DMS53 treated with DMSO at 0.1 percent for 48 hours (cell line): ENCODE data around the gene ZNF223.

Experiments
- DNase-seq: peaks from one replicate; lab custom pipeline; 2025; ENCODE audit not compliant: unreplicated experiment; lab: John Stamatoyannopoulos, UW

Gene ZNF223

DNA sequence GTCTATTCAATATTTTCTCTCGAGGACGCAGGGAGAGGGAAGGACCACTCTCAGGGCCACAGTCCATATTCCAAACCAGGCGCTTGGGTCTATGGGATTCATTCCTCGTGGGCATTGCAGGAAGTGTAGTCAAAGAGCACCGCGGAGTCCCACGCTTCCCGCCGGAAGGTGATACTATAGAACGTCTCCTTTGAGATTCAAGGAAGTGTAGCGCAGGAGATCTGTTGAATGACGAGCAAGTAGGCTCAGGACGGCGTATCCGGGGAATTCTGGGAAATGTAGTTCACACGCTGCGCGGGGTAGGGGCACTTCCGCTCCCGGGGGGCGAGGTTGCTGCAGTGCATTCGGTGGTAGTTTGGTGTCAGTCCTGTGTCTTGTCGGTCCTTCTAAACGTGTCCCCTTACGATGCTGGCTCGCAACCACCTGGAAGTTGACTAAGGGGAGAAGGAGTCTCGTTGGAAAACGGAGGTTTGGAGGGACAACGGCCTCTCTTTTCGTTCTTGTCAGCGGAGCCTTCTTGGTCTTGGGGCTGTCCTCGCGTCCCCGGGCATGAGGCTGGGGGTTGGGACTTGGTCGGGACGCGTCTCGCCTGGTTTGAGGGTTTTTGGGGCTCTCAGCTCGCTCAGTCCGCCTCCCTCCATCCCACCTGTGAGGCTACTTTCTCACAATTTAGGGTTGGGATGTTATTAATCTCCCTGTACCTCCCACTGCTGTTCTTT, 20.1 kb downstream of the ZNF223 start, which contains the start of gene ZNF284:
Gene ZNF284, plus strand, starts transcription at position 336 of the 719 bp plus-strand sequence. CDS start 4,231 bp downstream, outside the sequence.
- peak; percentile 84 for DNase-seq

DNA sequence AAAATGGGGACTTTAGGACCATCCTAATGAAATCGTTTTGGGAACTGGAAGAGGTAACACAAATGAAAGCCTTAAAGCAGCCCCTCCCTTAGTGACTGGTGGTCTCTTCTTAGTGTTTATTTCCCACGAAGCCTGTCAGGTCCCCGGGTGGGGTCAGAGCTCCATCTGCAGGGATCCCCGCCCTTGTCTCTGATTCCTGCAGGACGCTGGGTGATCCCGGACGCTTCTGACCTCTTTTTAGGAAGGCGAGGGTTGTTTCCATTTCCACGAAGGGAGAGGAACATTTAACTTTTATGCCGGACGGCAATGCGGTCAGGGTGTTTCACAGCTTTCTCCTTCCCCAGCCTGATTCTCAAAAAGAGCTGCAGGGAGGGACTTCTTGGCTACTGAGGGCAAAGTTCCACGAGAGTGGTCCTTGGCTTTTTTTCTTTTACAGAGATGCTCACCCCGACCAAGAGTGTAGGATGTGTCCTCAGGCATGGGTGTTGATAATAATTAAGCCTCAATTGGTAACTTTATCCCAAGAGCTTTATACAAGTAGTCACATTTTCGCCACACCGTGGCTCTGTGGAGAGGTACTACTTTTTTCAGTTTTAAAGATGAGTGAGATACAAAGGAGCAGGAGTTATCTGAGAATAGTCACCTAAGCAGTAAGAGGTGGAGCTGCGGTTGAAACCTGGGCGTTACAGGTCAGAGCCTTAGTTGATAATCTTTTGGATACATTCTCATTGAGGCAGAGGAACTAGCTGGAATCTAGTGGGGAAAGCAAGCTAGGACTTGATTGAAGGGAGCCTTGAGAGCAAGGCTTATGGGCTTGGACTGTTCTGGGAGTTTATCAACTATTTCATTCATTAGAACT, 20.9 kb downstream of the ZNF223 start:
- DNase-seq = no peak

DNA sequence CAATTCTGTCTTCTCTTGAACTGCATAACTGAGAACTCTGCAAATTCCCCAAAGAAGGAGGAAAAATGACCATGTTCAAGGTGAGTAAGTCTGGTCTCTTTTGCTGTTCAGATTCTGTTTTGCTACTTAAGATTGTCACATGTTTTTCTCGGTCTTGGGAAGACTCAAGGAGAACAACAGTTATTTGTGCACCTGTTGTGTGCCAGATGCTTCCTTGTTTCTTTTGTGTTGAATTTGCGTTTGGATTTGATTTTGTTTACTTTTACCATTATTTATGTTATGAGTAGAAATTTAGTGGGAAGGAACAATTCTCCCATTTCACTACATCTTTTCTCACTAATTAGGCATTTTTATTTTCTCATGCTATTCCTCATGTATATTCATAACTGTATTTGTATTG, 24.5 kb downstream of the ZNF223 start:
- DNase-seq = no peak

DNA sequence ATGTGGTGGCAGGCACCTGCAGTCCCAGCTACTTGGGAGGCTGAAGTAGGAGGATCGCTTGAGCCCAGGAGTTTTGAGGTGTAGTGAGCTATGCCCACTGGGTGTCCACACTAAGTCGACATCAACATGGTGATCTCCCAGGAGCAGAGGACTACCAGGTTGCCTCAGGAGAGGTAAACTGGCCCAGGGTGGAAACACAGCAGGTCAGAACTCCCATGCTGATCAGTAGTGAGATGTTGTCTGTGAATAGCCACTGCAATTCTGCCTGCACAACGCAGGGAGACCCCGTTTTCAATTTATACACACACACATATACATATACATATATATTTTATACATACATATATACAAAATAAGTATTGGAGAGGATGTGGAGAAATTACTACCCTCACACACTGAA, 40.3 kb downstream of the ZNF223 start:
- no peak for DNase-seq

DNA sequence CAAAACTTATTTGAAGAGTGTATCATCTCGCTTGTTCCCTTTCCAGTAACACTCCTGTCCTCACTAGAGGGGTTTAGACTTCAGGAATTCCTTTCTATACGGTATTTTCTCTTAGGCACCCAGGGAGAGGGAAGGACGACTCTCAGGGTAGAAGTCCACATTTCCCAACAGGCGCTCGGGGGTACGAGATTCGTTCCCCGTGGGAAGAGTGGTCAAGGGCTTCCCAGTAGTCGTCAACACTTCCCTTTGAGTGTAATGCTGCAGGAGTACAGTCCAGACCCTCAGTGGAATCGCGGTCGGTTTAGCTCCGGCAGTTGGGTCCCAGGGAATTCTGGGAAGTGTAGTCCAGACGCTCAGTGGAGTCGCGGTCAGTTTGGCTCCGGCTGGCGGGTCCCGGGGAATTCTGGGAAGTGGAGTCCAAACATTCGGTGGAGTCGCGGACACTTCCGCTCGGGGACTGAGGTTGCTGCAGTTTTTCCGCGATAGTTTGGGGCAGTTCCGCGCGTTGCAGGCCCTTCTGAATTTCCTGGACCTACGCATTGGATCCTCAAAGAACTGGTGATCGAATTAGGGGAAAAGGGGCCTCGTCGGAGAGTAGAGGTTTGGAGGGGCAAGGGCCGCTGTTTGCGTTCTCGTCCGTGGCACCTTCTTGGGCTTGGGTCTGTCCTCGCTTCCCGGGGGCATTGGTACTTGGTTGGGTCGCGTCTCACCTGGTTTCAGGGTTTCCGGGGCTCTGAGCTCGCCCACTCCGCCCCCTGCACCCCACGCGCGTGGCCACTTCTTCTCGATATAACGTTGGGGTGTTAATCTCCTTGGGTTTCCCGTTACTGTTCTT, 42.3 kb downstream of the ZNF223 start, which contains the start of gene ZNF224:
Gene ZNF224, plus strand, starts transcription at position 431 of the 835 bp plus-strand sequence. CDS start 3,513 bp downstream, outside the sequence.
- DNase-seq = peak; percentile 83

DNA sequence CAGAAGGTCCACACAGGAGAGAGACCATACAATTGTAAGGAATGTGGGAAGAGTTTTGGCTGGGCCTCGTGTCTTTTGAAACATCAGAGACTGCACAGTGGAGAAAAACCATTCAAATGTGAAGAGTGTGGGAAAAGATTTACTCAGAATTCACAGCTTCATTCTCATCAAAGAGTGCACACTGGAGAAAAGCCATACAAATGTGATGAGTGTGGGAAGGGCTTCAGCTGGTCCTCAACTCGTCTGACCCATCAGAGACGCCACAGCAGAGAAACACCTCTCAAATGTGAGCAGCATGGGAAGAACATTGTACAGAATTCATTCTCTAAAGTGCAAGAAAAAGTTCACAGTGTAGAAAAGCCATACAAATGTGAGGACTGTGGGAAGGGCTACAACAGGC, 55.9 kb downstream of the ZNF223 start:
- no peak for DNase-seq

DNA sequence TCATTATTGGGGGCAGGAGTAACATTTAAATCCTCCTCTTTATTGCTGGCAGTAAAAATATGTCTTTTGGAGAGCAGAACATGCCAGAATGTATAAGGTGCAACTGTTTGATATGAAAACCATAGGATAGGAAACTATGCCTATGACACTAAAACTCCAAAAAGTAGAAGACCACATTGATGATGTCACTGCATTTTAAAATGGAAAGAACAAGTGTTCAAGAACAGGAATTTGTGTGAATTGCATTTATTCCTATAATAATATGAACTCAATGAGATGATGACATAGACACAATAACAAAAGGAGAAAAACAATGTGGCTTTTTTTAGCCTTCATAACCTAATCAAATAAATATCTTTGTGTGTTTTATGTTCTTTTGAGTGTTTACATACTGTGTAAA, 57.6 kb downstream of the ZNF223 start:
- no peak for DNase-seq

DNA sequence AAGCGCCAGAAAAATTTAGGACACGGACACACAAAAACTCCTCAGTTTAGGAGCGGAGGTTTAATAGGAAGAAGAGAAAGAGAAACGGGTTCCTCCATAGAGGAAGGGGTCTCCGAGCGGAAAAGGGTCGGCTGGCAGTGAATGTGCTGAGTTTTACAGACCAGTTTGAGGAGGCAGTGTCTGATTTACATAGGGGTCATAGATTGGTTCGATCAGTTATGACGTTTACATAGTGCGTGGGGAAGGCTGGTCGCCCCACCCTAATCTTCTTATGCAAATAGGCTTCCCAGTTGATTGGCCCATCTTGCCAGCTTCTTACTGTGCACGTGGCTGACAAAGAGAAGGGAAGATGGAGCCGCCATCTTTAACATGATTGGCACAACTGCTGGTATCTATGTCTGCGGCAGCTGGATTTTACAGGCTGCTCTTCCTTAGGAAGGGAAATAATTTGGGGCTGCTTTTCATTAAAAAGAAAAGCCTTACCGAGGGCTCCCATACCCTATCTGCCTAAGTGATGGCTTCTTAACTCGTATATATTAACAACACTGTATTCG, 60.2 kb downstream of the ZNF223 start:
- DNase-seq = peak; percentile 96

DNA sequence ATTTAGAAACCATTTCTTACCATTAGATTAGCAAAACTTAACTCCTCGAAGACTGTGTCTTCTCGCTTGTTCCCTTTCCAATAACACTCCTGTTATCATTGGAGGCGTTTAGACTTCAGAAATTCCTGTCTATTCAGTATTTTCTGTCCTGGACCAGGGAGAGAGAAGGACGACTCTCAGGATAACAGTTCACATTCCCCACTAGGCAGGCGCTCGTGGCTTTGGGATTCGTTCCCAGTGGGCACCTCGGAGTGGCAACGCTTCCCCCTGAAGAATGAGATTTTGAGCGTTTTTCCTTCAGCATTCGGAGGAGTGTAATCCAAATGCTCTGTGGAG, 60.9 kb downstream of the ZNF223 start:
- DNase-seq = no peak

DNA sequence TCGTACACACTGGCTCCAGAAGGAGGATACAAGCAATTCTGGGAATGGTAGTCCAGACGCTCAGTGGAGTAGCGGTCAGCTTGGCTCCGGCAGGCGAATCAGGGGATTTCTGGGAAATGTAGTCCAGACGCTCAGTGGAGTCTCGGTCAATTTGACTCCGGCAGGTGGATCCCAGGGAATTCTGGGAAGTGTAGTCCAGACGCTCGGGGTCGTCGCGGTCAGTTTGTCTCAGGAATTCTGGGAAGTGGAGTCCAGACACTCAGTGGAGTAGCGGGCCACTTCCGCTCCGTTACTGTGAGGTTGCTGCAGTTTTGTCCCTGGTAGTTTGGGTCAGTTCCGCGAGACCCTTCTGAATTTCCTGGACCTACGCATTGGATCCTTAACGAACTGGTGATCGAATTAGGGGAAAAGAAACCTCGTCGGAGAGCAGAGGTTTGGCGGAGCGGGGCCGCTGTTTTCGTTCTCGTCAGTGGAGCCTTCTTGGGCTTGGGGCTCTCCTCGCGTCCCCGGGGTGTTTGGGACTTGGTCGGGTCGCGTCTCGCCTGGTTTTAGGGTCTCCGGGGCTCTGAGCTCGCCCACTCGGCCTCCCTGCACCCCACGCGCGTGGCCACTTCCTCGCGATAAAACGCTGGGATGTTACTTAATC, 61.4 kb downstream of the ZNF223 start, which contains the start of gene ZNF225:
Gene ZNF225, plus strand, starts transcription at position 262 of the 646 bp plus-strand sequence. CDS start 2,429 bp downstream, outside the sequence.
- DNase-seq = peak; percentile 98

DNA sequence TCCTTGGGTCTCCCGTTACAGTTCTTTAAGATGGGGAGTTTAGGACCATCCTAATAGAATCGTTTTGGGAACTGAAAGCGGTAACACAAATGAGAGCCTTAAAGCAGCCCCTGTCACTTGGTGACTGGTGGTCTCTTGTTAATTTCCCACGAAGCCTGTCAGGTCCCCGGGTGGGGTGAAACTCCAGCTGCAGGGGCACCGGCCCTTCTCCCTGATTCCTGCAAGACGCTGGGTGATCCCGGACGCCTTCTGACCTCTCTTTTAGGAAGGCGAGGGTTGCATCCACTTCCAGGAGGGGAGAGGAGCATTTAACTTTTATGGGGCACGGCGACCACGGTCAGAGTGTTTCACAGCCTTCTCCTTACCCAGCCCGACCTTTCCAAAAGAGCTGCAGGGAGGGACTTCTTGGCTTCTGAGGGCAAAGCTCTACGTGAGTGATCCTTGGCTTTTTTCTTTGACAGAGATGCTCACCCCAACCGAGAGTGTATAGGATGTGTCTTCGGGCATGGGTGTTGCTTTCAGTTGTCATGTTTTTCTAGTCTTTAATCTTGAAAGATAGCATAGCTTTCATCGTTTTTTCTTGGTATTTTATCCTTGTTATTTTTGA, 62.1 kb downstream of the ZNF223 start:
- DNase-seq = no peak
